HepG2 (cell line): Measurements from ENCODE around the gene KATNAL2.

Experiments used
- AKAP8 ChIP-seq: sonication (generic); formaldehyde crosslinking; IDR thresholded peaks from 2 replicates; pipeline ENCODE4 v1.5.1; 2020; ENCODE audit warnings: mild to moderate bottlenecking, missing genetic modification reagents
- CTCF ChIP-seq: sonication (generic); formaldehyde crosslinking; IDR thresholded peaks from 2 replicates; pipeline ENCODE4 v1.5.0; 2020; ENCODE audit warnings: mild to moderate bottlenecking, missing genetic modification reagents, moderate library complexity
- MAZ ChIP-seq, 2 experiments: sonication (generic) in 1 of 2; formaldehyde crosslinking in 1 of 2; IDR thresholded peaks; 2 replicates each; pipeline versions ENCODE4 v1.5.0 to v1.6.1; 2012 to 2020; ENCODE audit warnings: low read depth in 2 of 2, mild to moderate bottlenecking in 2 of 2, borderline replicate concordance in 1 of 2, improper control_type of control experiment in 1 of 2, low read length in 1 of 2, missing genetic modification reagents in 1 of 2, moderate library complexity in 1 of 2
- MTA1 ChIP-seq: sonication (generic); formaldehyde crosslinking; IDR thresholded peaks from 2 replicates; pipeline ENCODE4 v1.4.0; 2020; ENCODE audit warnings: missing genetic modification reagents, mild to moderate bottlenecking, borderline replicate concordance
- TCF12 ChIP-seq, 2 experiments: fragments of 450-650 bp in 1 of 2; sonication (generic) in 1 of 2; formaldehyde crosslinking in 1 of 2; IDR thresholded peaks; 2 replicates each; pipeline versions ENCODE4 v1.6.1 to v1.8.0; 2017 to 2022; ENCODE audit warnings: antibody characterized with exemption in 1 of 2, mild to moderate bottlenecking in 1 of 2, missing genetic modification reagents in 1 of 2, moderate library complexity in 1 of 2
- ZNF710 ChIP-seq: sonication (generic); formaldehyde crosslinking; IDR thresholded peaks from 2 replicates; pipeline ENCODE4 v1.5.0; 2020; ENCODE audit warnings: mild to moderate bottlenecking, missing genetic modification reagents, borderline replicate concordance

- TF ChIP-seq AKAP8 (no peak), ZNF710 (no peak), TCF12 (IDR thresholded peaks at IDR 0.05) (no peak), TCF12 (CRISPR knock-in tag; IDR thresholded peaks at IDR 0.05) (no peak), MTA1 (CRISPR knock-in tag) (no peak), CTCF (CRISPR knock-in tag) (no peak), MAZ (IDR thresholded peaks at IDR 0.05; ENCODE audit: borderline replicate concordance, low read depth, low read length) (no peak), MAZ (CRISPR knock-in tag; IDR thresholded peaks at IDR 0.05; ENCODE audit: low read depth) (no peak)
Observed at GRCh38 chr18:46917803-46918600, 600 bp downstream of the KATNAL2 start.
